HepG2 (cell line): ENCODE data around the gene MTIF3. TPM values are rescaled to one million over a fixed set of nuclear protein-coding genes. Genes with fewer than 3 reads are reported as not detected.

Experiments
- FOXA1 ChIP-seq, 2 experiments: fragments of 450-650 bp in 1 of 2; sonication (generic) in 1 of 2; formaldehyde crosslinking in 1 of 2; IDR thresholded peaks; 2 replicates each; pipeline versions ENCODE4 v1.4.0 to v1.6.1; 2016 to 2020; ENCODE audit warnings: missing genetic modification reagents in 1 of 2
- GABPA ChIP-seq, 2 experiments: IDR thresholded peaks; 2 replicates each; pipeline ENCODE4 v1.6.1; 2011 to 2016; ENCODE audit warnings: low read depth in 2 of 2, low read length in 1 of 2, missing biosample characterization in 1 of 2, missing genetic modification characterization in 1 of 2
- HNF4A ChIP-seq: sonication (generic); formaldehyde crosslinking; IDR thresholded peaks from 2 replicates; pipeline ENCODE4 v1.4.0; 2020; ENCODE audit warnings: missing genetic modification reagents
- MEF2D ChIP-seq: sonication (generic); formaldehyde crosslinking; IDR thresholded peaks from 2 replicates; pipeline ENCODE4 v1.5.1; 2020; ENCODE audit warnings: mild to moderate bottlenecking, missing genetic modification reagents
- MEIS2 ChIP-seq: sonication (generic); formaldehyde crosslinking; IDR thresholded peaks from 2 replicates; pipeline ENCODE4 v1.9.0; 2021; ENCODE audit warnings: mild to moderate bottlenecking, missing genetic modification reagents
- NFRKB ChIP-seq: fragments of 450-650 bp; IDR thresholded peaks from 2 replicates; pipeline ENCODE4 v1.6.1; 2017
- NR1H2 ChIP-seq: sonication (generic); formaldehyde crosslinking; IDR thresholded peaks from 2 replicates; pipeline ENCODE4 v1.8.1; 2022; ENCODE audit warnings: low read depth, missing genetic modification reagents, borderline replicate concordance
- RXRA ChIP-seq: sonication (generic); formaldehyde crosslinking; IDR thresholded peaks from 2 replicates; pipeline ENCODE4 v1.5.1; 2020; ENCODE audit warnings: missing genetic modification reagents
- ZNF225 ChIP-seq: sonication (generic); formaldehyde crosslinking; IDR thresholded peaks from 2 replicates; pipeline ENCODE4 v1.4.0; 2020; ENCODE audit warnings: mild to moderate bottlenecking, missing genetic modification reagents
- ZNF253 ChIP-seq: sonication (generic); formaldehyde crosslinking; IDR thresholded peaks from 2 replicates; pipeline ENCODE4 v1.8.0; 2022; ENCODE audit warnings: mild to moderate bottlenecking, missing genetic modification reagents, borderline replicate concordance
- ZNF318 ChIP-seq: sonication (generic); formaldehyde crosslinking; IDR thresholded peaks from 2 replicates; pipeline ENCODE4 v1.4.0; 2020; ENCODE audit warnings: mild to moderate bottlenecking, missing genetic modification reagents
- ZNF687 ChIP-seq: sonication (generic); formaldehyde crosslinking; IDR thresholded peaks from 2 replicates; pipeline ENCODE4 v1.5.1; 2020; ENCODE audit warnings: mild to moderate bottlenecking, missing genetic modification reagents, moderate library complexity
- polyA plus RNA-seq, 8 experiments: library from polyadenylated mRNA; depleted of rRNA in 3 of 8; stranded (reverse) in 7 of 8; unstranded in 1 of 8; fragments of >200 nt; fragmentation: Illumina TruSeq in 4 of 8; extraction: Trizol in 4 of 8; gene quantifications; 2 replicates each; pipeline versions ENCODE4 v1.2.1 to v1.2.3, GENCODE V29; 2011 to 2016; ENCODE audit warnings: low read depth in 4 of 8, missing spikeins in 1 of 8, mixed read lengths in 1 of 8; ENCODE audit not compliant: insufficient read depth in 1 of 8
- total RNA-seq, 5 experiments: library from RNA; depleted of rRNA; stranded (reverse); fragments of >200 nt; fragmentation: Illumina TruSeq; extraction: Trizol; gene quantifications; 2 replicates each; pipeline ENCODE4 v1.2.3, GENCODE V29; 2016; ENCODE audit warnings: low read depth in 1 of 5

The MTIF3 gene
- total and polyA plus RNA-seq, 2 of the 13 experiments (the other 11 are each of a cell fraction or from before 2014, with no cell fraction given) = 33.7 to 40.6 TPM

GRCh38 chr13:27403727-27404385 lies 46.5 kb downstream of the MTIF3 start (continued):
- TF ChIP-seq ZNF318 (CRISPR knock-in tag) = 0 out of 2 replicates have a peak, but pooled peaks have one; percentile 48
- TF ChIP-seq NFRKB = no peak
- TF ChIP-seq MEIS2 = 0 out of 2 replicates have a peak, but pooled peaks have one; percentile 23
- no peak for TF ChIP-seq FOXA1 (IDR thresholded peaks at IDR 0.05)
- peak; percentile 40 for TF ChIP-seq FOXA1 (CRISPR knock-in tag; IDR thresholded peaks at IDR 0.05)
- TF ChIP-seq HNF4A = peak; percentile 42
- TF ChIP-seq ZNF687 = peak; percentile 89
- 0 out of 2 replicates have a peak, but pooled peaks have one; percentile 8 for TF ChIP-seq ZNF225 (CRISPR knock-in tag)
- 0 out of 2 replicates have a peak, but pooled peaks have one; percentile 34 for TF ChIP-seq ZNF253 (CRISPR knock-in tag)
- no peak for TF ChIP-seq NR1H2
- TF ChIP-seq RXRA = 0 out of 2 replicates have a peak, but pooled peaks have one; percentile 40
- TF ChIP-seq MEF2D (CRISPR knock-in tag) = peak; percentile 62
- no peak for TF ChIP-seq GABPA (IDR thresholded peaks at IDR 0.05; ENCODE audit: low read depth, low read length)
- TF ChIP-seq GABPA (CRISPR knock-in tag; IDR thresholded peaks at IDR 0.05; ENCODE audit: low read depth) = peak; percentile 38; the same call in 1 of the 2 replicates
